ENCODE results near the gene HNRNPL. TPM values are rescaled to one million over a fixed set of nuclear protein-coding genes. Genes with fewer than 3 reads are reported as not detected.

HNRNPL gene
- total RNA-seq, 2 donors from 2014 or later: 191 to 194 TPM

- intact Hi-C loops (cut with DNase I): loop anchor here in 1 of 2 donors (5.0 kb wide), 1 partner anchor 204 kb away; the partner anchor contains the start of gene ACTN4
- DNase-seq (ENCODE audit: low spot score): peak; percentile 85
Observed at GRCh38 chr19:38850976-38851621, 1.3 kb upstream of the HNRNPL start.

- intact Hi-C loops (cut with DNase I): loop anchor here in 1 of 2 donors (5.0 kb wide), 1 partner anchor 203 kb away; the partner anchor contains the start of gene ACTN4
- peak; percentile 100 for DNase-seq (ENCODE audit: low spot score)
Observed at GRCh38 chr19:38850436-38850975, 720 bp upstream of the HNRNPL start.

- peak; percentile 99 for DNase-seq (ENCODE audit: low spot score)
- intact Hi-C loops (cut with DNase I): no loop called here
Observed at GRCh38 chr19:38849147-38849859, 483 bp downstream of the HNRNPL start.

- intact Hi-C loops (cut with DNase I): no loop called here
- no peak for DNase-seq (ENCODE audit: low spot score)
Observed at GRCh38 chr19:38848299-38849146, 1.3 kb downstream of the HNRNPL start.

GRCh38 chr19:38846097-38846496 is 3.7 kb downstream of the HNRNPL start:
- intact Hi-C loops (cut with DNase I): no loop called here
- DNase-seq (ENCODE audit: low spot score): no peak

- intact Hi-C loops (cut with DNase I): no loop called here
- no peak for DNase-seq (ENCODE audit: low spot score)
Observed at GRCh38 chr19:38845374-38846024, 4.3 kb downstream of the HNRNPL start.

GRCh38 chr19:38844093-38844686 is 5.6 kb downstream of the HNRNPL start:
- intact Hi-C loops (cut with DNase I): no loop called here
- DNase-seq (ENCODE audit: low spot score): no peak

GRCh38 chr19:38843175-38843758 is 6.5 kb downstream of the HNRNPL start:
- DNase-seq (ENCODE audit: low spot score): no peak
- intact Hi-C loops (cut with DNase I): no loop called here

GRCh38 chr19:38842439-38843174 is 7.2 kb downstream of the HNRNPL start:
- no peak for DNase-seq (ENCODE audit: low spot score)
- intact Hi-C loops (cut with DNase I): no loop called here

- intact Hi-C loops (cut with DNase I): no loop called here
- DNase-seq (ENCODE audit: low spot score): no peak
Observed at GRCh38 chr19:38841787-38842438, 7.9 kb downstream of the HNRNPL start.

- no peak for DNase-seq (ENCODE audit: low spot score)
- intact Hi-C loops (cut with DNase I): no loop called here
Observed at GRCh38 chr19:38841180-38841766, 8.5 kb downstream of the HNRNPL start.

GRCh38 chr19:38840583-38840968 is 9.2 kb downstream of the HNRNPL start:
- no peak for DNase-seq (ENCODE audit: low spot score)
- intact Hi-C loops (cut with DNase I): no loop called here

GRCh38 chr19:38839816-38840582 is 9.8 kb downstream of the HNRNPL start:
- no peak for DNase-seq (ENCODE audit: low spot score)
- intact Hi-C loops (cut with DNase I): loop anchor here in 1 of 2 donors (10.0 kb wide), 2 partner anchors 105 to 195 kb away; partner anchors contain the start of gene ACTN4

- intact Hi-C loops (cut with DNase I): loop anchor here in 1 of 2 donors (10.0 kb wide), 2 partner anchors 104 to 194 kb away; partner anchors contain the start of gene ACTN4
- no peak for DNase-seq (ENCODE audit: low spot score)
Observed at GRCh38 chr19:38838986-38839761, 10.6 kb downstream of the HNRNPL start.

All from posterior vena cava (tissue), 2 donors.